Liver (tissue), 3 donors: Measurements from ENCODE around the gene FKBP6.

Experiments used
- NR2F2 ChIP-seq: IDR thresholded peaks from 2 replicates; pipeline ENCODE4 v1.6.1; 2016; ENCODE audit warnings: antibody characterized with exemption
- SP1 ChIP-seq: IDR thresholded peaks from 2 replicates; pipeline ENCODE4 v1.6.1; 2018; ENCODE audit warnings: antibody characterized with exemption, mild to moderate bottlenecking
- TF ChIP-seq, protein P1 (sequence below): fragments of 150-350 bp; IDR thresholded peaks from 2 replicates; pipeline ENCODE4 v1.5.1; 2017; ENCODE audit warnings: improper control_type of control experiment, low read depth, low read length; ENCODE audit not compliant: missing input control
- donor health status: healthy.
- donor health status: healthy.

DNA sequence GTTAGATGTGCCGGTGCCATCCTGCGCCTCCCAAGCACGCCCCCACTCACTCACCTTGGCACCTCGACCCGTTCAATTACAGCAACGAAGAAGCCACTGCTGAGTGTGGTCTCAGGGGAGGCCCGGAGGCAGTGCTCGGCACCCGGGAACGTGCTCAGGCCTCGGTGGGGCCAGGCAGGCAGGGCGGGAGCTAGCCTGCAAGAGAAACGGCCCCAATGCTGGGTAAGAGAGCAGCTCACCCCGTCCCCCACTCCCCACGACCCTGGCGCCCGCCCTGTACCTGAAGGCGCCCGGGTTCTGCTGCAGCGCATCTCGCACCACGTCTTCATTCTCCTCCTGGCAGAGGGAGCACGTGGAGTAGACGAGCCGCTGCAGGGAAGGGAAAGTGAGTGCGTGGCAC lies 24.4 kb upstream of the FKBP6 start:
- TF ChIP-seq, protein P1, sequence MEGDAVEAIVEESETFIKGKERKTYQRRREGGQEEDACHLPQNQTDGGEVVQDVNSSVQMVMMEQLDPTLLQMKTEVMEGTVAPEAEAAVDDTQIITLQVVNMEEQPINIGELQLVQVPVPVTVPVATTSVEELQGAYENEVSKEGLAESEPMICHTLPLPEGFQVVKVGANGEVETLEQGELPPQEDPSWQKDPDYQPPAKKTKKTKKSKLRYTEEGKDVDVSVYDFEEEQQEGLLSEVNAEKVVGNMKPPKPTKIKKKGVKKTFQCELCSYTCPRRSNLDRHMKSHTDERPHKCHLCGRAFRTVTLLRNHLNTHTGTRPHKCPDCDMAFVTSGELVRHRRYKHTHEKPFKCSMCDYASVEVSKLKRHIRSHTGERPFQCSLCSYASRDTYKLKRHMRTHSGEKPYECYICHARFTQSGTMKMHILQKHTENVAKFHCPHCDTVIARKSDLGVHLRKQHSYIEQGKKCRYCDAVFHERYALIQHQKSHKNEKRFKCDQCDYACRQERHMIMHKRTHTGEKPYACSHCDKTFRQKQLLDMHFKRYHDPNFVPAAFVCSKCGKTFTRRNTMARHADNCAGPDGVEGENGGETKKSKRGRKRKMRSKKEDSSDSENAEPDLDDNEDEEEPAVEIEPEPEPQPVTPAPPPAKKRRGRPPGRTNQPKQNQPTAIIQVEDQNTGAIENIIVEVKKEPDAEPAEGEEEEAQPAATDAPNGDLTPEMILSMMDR = no peak
- TF ChIP-seq NR2F2 (no peak), SP1 (no peak)
